ENCODE results near the gene CDA. TPM values are rescaled to one million over a fixed set of nuclear protein-coding genes. Genes with fewer than 3 reads are reported as not detected.
"Not testable (repeated sequence)": the region's sequence is repeated elsewhere in the genome, so short reads cannot be mapped to it uniquely, and the experiment has no call there.

The CDA gene
- total RNA-seq, 1 experiment from 2014 or later: 0.95 TPM

- in situ Hi-C loops (cut with HindIII; ENCODE audit: low pct_unique_long_range_greater_than_20kb, low sequenced_read_pairs): no loop called here
These were observed 10.0 kb upstream of the CDA start for GRCh38 chr1:20578721-20579395.

GRCh38 chr1:20584890-20585289 lies 4.0 kb upstream of the CDA start:
- in situ Hi-C loops (cut with HindIII; ENCODE audit: low pct_unique_long_range_greater_than_20kb, low sequenced_read_pairs): no loop called here
- peak; percentile 75 for DNase-seq (ENCODE audit: low read depth)

More at GRCh38 chr1:20578721-20579395, 10.0 kb upstream of the CDA start:
- no peak for DNase-seq (ENCODE audit: low read depth)

- no peak for DNase-seq (ENCODE audit: low read depth)
- in situ Hi-C loops (cut with HindIII; ENCODE audit: low pct_unique_long_range_greater_than_20kb, low sequenced_read_pairs): no loop called here
These were observed 1.8 kb upstream of the CDA start for GRCh38 chr1:20586953-20587660.

- DNase-seq (ENCODE audit: low read depth): no peak
- in situ Hi-C loops (cut with HindIII; ENCODE audit: low pct_unique_long_range_greater_than_20kb, low sequenced_read_pairs): no loop called here
These were observed 1.2 kb upstream of the CDA start for GRCh38 chr1:20587661-20588053.

DNA sequence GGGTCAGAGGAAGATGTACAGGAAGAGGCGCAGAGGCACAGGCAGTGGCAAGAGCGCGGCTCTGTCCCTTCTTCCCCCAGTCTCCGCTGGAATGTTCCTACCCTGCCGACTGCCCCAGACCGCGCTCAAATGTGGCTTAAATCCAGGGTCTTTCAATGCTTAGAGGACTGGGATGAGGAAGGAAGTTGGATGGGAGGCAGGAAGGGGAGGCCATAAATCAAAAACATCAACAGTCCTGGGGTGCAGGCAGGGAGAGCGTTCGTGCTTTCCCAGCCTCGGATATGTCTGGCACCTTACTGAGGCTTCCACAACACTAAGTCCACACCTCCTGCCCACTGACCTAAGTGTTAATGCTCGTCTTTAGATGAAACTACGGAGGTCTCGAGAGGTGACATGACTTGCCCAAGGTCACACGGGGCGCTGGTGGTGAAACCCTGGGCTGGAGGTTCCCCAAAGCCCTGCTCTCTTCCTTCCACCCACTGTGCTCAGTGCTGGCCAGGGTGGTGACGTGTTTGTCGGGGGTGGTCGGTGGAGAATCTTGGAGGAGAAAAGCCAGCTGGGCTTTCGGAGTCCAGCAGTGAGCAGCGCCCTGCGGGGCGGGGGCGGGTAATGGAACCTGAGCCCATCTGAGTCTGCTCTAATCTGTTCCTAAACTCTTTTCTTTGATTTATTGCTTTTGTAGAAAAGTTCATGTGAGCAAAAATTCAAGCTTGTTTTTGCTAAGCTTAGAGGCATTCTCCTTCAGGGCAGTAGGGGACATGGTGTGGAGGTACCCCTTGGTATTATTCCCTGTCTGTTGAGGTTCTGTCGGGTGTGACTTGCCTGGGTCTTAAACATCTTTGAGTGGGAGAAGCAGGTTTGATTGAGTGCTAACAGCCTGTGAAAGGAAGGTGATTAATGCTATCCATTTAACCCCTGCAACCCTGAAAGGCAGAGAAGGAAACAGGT lies 708 bp downstream of the CDA start:
- in situ Hi-C loops (cut with HindIII; ENCODE audit: low pct_unique_long_range_greater_than_20kb, low sequenced_read_pairs): no loop called here
- DNase-seq (ENCODE audit: low read depth): no peak

DNA sequence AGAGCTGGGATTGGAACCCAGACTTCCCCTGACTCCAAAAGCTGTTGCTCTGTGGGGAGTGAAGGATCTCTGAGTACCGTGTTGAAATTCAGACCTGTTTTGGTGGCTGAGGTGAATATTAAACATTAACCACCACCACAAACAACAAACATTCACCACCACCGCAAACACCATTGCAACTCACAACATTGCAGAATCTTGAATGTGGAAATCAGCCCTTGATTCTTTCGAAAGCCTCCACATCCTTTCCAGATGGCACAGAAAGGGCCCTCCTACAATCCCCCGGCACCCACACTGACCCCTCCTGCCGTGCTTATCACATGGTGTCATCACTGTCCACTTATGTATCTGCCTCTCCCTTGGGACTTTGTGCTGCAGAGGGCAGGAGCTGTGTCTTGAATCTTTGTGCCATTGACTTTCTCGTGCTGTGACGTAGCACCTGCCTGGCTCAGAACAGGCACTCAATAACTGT lies 1.4 kb downstream of the CDA start:
- DNase-seq (ENCODE audit: low read depth): no peak
- in situ Hi-C loops (cut with HindIII; ENCODE audit: low pct_unique_long_range_greater_than_20kb, low sequenced_read_pairs): no loop called here

DNA sequence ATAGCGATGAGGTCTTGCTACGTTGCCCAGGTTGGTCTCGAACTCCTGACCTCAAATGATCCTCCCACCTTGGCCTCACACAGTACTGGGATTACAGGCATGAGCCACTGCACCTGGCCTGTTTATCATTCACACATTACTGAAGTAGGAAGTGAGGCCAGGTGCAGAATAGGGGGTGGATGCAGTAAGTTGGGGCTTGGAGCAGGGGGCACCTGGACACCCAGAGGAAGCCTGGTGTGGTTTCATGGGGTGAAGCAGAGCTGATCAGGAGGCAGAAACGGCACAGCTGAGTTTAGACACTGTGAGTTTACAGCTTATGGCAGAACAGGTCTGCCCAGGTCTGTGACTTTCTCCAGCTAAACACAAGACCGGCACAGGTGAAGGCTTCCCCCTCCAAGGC lies 4.9 kb downstream of the CDA start:
- DNase-seq (ENCODE audit: low read depth): no peak
- in situ Hi-C loops (cut with HindIII; ENCODE audit: low pct_unique_long_range_greater_than_20kb, low sequenced_read_pairs): no loop called here

DNA sequence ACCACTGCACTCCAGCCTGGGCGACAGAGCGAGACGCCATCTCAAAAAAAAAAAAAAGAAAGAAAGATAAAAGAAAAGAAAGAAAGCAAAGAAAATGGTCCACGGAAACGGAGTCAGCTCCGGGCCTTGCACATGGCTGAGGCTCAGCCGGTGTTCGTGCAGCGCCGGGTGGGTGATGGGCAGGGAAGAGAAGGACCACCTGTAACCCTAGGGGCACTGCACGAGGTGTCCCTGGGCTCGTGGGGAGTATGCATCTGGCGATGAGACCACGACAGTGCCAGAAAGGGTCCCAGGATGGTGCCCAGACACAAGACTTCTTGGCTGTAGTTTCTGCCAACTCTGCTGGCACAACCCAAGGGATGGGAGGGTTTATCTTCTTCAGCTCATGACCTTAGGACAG lies 5.8 kb downstream of the CDA start:
- in situ Hi-C loops (cut with HindIII; ENCODE audit: low pct_unique_long_range_greater_than_20kb, low sequenced_read_pairs): no loop called here
- no peak for DNase-seq (ENCODE audit: low read depth)

DNA sequence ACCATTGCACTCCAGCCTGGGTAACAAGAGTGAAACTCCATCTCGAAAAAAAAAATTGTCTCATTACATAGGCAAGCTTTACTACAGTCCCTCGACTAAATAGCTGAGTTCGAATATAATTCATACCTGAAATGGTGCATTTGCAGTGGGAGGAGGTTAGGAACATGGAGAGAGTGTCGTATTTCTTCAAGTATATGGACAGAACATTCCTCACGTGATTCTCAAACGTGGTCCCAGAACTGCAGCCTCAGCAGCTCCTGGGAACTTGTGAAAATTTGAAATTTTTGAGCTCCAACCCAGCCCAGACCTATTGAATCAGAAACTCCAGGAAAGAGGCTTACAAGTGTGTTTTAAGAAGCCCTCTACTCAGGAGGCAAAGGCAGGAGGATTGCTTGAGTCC lies 7.2 kb downstream of the CDA start:
- no peak for DNase-seq (ENCODE audit: low read depth)
- in situ Hi-C loops (cut with HindIII; ENCODE audit: low pct_unique_long_range_greater_than_20kb, low sequenced_read_pairs): no loop called here

DNA sequence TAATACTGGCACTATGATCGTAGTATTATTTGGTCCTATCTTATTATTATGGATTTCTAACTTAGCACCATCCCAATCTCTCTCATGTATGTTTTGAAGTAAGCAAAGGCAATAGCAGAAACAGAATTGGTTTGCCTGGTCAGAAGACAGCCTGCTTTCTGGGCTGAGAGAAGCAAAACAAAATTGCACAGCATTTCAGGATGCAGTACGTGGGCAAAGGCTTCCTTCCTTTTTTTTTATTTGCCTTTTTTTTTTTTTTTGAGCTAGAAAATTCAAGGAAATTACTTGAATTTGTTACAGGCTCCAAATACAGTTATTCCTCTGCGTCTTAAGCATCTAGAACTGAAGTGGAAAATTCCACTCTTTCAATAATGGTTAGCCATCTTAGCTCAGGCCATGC lies 8.8 kb downstream of the CDA start:
- DNase-seq (ENCODE audit: low read depth): no peak
- in situ Hi-C loops (cut with HindIII; ENCODE audit: low pct_unique_long_range_greater_than_20kb, low sequenced_read_pairs): no loop called here

- in situ Hi-C loops (cut with HindIII; ENCODE audit: low pct_unique_long_range_greater_than_20kb, low sequenced_read_pairs): no loop called here
- DNase-seq (ENCODE audit: low read depth): no peak
These were observed 11.3 kb downstream of the CDA start for GRCh38 chr1:20600156-20600555.

DNA sequence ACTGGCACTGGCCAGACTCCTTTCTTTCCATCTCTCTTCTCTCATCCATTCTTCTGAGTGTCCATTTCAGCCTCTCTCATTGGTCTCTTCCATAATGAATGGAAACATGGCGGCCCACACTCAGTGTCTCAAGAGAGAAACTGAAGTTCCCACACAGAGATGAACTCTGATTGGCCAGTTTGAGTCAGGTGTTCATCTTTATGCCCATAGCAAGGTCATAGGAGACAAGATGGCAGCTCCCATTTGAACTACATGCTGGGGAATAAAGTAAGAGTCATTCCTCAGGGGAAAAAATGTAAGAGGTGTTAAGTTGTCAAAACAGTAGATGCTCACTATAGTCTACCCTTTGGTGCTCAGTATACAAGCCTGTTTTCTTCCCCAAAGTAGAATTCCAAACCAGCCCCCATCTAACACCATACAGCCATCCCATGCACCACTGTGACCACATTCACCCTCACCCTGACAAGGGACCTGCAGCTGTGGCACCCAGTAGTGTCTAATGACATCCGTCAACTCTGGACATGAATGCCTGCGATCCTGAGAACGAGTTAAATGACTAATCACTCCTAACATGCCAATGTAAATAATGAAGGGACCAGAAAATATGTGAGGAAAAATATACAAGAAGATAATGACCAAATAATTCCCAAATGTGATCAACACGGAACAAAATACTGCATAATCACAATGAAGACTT lies 12.4 kb downstream of the CDA start:
- peak; percentile 65 for DNase-seq (ENCODE audit: low read depth)
- in situ Hi-C loops (cut with HindIII; ENCODE audit: low pct_unique_long_range_greater_than_20kb, low sequenced_read_pairs): no loop called here

DNA sequence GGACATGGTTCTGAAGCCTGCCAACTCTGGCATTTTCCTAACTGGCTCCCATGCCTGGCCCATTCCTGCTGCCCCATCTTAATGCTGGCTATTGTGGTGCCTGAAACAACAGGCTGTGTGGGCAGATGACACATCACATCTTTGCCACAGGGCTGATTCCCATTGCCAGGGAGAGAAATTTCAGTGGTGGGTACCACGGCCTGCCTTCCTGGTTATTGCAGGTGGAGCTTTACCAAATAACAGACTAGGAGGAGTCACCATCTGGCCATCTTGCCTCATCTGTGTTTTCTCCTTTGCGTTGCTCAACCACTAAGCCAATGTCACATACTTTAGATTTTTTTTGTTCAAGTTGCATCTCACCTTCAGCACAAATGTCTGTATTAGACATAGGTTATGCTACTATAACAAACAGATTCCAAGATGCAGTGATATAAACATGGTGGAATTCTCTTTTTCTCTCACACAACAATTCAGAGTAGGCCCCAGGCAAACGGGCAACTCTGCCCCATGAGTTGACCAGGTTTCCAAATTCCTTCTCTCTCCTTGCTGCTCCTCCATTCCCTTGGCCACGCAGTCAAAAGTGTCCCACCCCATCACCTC lies 14.1 kb downstream of the CDA start:
- no peak for DNase-seq (ENCODE audit: low read depth)
- in situ Hi-C loops (cut with HindIII; ENCODE audit: low pct_unique_long_range_greater_than_20kb, low sequenced_read_pairs): no loop called here

GRCh38 chr1:20603504-20604464 lies 14.9 kb downstream of the CDA start:
- DNase-seq (ENCODE audit: low read depth): no peak
- in situ Hi-C loops (cut with HindIII; ENCODE audit: low pct_unique_long_range_greater_than_20kb, low sequenced_read_pairs): no loop called here

DNA sequence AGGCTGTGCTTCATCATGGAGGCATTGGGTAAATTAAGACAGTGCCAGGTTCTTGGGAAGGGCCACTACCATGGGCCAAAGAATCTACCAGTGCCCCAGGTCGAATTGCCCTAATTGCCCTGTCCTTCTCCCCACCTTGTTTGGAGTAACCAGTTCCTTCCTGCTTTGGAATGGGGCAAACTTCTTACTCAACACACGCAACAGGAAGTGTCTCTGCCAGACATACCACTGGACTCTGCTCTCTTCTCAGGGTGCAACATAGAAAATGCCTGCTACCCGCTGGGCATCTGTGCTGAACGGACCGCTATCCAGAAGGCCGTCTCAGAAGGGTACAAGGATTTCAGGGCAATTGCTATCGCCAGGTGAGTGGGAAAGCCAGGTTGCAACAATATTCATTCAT lies 15.8 kb downstream of the CDA start:
- no peak for DNase-seq (ENCODE audit: low read depth)
- in situ Hi-C loops (cut with HindIII; ENCODE audit: low pct_unique_long_range_greater_than_20kb, low sequenced_read_pairs): no loop called here

DNA sequence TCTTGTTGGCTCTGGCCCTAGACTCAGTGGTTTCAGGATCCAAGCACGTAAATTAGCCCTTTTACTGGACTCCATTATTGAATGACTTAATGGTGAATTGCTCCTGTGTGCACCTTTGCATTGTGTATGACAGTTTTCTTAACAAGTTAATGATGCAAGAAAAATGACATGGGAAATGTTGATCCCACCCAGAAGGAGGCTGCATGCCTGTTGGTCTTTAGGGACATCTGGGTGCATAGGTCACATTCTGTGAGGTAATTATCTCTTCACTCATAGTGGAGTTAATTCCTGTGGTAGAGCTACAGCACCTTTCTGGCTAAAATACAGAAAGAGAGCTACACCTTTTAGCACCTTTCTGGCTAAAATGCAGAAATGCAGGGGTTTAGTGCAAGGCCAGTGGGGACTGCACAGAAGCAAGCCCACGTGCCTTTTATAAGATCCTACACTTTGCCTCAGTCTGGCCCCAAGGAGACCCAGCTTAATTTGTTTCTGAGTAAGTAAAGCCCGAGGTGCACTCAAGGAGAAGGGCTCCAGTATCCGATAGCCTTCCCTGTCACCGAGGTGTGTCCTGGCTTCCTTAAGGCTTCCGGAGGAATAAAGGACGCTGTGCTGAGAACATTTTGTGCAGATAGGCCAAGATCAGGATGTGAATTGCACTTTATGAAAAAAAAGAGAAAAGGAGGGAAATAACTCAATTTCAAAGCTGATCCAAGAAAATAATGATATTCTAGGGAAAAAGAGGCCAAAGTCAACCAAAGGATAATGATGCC lies 18.1 kb downstream of the CDA start:
- DNase-seq (ENCODE audit: low read depth); in situ Hi-C loops (cut with HindIII; ENCODE audit: low pct_unique_long_range_greater_than_20kb, low sequenced_read_pairs): not testable (repeated sequence)
